Epithelial cell of esophagus (primary cell): ENCODE results near the gene MYO7B.
A peak's percentile ranks its signal among the peaks of the same experiment; 100 is the strongest.
"Not testable (repeated sequence)": the region's sequence is repeated elsewhere in the genome, so short reads cannot be mapped to it uniquely, and the experiment has no call there.

ENCODE experiments used
- DNase-seq: peaks from one replicate; pipeline ENCODE4 v3.0.0; 2010; ENCODE audit warnings: low read depth
- H3K4me3 ChIP-seq: 2 replicates; pipeline ENCODE4 v1.5.1; 2011; ENCODE audit warnings: mild to moderate bottlenecking, low read length, control low read depth
- TF ChIP-seq, protein P1 (sequence below): IDR thresholded peaks from 2 replicates; pipeline ENCODE4 v1.5.1; 2011; ENCODE audit warnings: low read depth, mild to moderate bottlenecking, low read length, control low read depth, inconsistent platforms; ENCODE audit not compliant: insufficient read depth; ENCODE audit errors: missing control alignments

Gene MYO7B

DNA sequence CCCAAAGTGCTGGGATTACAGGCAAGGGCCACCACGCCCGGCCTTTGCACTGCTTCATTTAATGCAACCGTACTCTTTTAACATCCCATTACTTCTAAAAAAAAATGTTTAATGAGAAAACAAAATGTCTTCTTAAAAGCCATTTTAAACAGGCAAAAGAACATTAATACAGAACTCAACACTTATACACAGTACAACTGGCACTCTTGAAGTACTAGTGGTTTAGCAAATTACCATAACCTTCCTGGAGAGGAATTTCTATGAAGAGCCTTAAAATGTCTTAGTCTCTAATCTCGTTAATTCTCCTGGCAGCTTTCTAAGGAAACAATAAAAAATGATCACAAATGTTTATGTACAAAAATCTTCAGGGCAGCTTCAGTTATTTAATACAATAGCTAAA is 15.1 kb upstream of the MYO7B start:
- no peak overlapping the region for H3K4me3 ChIP-seq
- TF ChIP-seq, protein P1, sequence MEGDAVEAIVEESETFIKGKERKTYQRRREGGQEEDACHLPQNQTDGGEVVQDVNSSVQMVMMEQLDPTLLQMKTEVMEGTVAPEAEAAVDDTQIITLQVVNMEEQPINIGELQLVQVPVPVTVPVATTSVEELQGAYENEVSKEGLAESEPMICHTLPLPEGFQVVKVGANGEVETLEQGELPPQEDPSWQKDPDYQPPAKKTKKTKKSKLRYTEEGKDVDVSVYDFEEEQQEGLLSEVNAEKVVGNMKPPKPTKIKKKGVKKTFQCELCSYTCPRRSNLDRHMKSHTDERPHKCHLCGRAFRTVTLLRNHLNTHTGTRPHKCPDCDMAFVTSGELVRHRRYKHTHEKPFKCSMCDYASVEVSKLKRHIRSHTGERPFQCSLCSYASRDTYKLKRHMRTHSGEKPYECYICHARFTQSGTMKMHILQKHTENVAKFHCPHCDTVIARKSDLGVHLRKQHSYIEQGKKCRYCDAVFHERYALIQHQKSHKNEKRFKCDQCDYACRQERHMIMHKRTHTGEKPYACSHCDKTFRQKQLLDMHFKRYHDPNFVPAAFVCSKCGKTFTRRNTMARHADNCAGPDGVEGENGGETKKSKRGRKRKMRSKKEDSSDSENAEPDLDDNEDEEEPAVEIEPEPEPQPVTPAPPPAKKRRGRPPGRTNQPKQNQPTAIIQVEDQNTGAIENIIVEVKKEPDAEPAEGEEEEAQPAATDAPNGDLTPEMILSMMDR, result no peak
- DNase-seq, result no peak

DNA sequence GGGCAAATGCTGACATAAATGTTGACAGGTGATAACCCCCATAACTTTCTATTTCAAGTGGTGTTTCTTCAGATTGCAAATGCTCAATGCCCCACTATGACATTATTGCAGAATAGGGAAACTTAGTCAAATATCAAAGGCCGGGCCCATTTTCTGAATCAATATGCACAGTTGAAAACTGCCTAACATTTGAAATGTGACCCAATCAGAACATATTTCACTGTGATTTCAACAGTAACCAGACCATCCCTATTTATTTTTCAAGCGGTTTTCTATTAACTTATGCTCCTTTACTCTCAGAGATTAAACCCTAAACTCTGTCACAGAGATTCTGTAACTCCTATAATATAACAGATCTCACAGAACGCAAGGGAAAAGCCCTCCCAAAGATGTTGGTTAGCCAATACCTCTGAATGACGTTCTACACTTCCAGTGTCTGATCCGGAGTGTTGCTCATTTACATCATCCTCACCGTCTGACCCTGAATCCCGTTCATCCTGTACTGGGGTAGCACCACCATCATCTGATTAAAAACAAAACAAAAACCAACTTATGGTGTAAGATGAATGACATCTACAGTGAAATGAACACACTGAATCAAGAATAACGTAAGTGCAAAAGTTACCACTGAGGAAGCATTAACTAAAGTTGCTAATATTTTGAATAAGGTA is 12.1 kb upstream of the MYO7B start:
- TF ChIP-seq, protein P1, result no peak
- no peak for DNase-seq
- H3K4me3 ChIP-seq, result no peak overlapping the region

DNA sequence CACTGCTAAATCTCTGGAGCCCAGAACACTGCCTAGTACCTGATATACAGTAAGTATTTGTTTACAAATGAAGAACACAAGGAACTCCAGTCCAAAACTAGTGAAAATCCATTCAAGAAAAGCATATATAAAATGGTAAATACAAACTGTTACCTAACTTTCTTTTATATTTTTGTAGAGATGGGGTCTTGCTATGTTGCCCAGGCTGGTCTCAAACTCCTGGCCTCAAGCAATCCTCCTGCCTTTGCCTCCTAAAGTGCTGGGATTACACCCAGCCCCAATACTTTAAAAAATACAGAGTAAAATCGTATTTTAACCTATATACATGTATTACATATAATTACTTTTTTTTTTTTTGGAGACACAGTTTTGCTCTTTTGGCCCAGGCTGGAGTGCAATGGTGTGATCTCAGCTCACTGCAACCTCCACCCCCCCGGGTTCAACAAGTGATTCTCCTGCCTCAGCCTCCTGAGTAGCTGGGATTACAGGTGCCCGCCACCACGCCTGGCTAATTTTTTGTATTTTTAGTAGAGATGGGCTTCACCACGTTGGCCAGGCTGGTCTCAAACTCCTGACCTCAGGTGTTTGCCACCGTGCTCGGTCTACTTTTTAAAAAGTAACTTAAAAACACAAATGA is 11.2 kb upstream of the MYO7B start:
- not testable (repeated sequence) for H3K4me3 ChIP-seq, DNase-seq

DNA sequence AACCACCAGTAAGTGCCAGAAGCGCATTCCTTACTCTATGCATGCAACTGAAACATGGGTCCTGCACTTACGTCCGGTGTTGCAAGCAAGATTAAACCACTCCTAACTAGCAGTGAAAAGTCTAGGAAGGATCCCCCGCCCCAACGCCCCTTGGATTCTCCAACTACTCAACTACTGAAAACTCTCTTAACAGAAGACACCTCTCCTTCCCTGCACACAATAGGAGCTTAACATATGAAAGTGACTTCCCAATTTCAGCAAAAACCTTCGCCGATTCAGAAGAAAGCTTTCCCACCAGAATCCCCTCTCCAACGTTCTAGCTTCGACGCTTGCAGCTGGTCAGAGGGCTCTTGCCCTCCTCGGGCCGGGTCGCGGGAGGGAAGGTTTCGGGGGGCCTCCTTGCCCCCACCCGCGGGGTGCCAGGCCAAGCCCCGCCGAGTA is 9.8 kb upstream of the MYO7B start:
- DNase-seq, result peak; percentile 48
- TF ChIP-seq, protein P1, result no peak
- peak overlapping the region; percentile 92 for H3K4me3 ChIP-seq

DNA sequence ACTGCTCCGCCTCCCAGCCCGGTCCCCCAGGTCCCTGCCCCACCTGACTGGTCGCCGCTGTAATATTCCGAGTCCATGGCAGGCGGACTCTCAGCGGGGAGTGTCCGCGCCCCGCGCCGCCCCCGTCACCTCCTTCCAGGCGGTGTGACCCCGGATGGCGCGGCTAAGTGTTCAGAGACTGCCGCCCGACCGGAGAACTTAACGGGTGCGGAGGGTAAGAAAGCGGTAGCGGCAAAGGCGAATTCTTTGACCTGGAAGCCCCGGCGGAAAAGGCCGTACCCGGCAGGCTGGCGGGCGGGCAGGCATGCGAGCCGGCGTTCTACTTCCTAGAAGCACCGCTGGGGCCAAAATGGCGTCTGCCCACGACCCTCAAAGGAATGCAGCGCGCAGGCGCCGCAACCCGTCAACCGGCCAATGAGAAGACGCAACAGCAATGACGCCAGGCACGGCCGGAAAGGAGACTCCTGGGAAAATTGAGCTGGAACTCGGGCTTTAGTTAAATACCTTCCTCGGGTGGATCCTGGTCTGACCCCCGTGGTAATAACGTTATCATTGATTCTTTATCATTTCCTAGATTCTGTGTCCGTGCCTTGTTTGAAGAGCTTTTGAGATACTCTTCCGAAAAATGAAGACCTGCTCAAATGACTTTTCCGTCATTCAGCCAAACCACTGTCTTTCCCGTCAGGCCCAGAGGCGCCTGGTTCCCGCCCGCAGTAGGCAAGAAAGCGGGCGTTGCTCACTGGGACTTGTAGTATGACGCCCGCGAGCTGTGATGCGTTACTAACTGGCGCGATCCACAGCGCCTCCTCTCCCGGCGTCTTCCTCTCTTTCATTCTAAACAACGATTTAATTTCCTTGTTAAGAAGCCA is 9.1 kb upstream of the MYO7B start, which contains the start of gene IWS1:
TSS of gene IWS1 (minus strand) at position 358 of the 869 bp plus-strand sequence. CDS start at position 77, 281 bp downstream.
- H3K4me3 ChIP-seq, result peak within 1 kb of the TSS; percentile 92
- TF ChIP-seq, protein P1, result peak; percentile 25
- peak; percentile 98 for DNase-seq

DNA sequence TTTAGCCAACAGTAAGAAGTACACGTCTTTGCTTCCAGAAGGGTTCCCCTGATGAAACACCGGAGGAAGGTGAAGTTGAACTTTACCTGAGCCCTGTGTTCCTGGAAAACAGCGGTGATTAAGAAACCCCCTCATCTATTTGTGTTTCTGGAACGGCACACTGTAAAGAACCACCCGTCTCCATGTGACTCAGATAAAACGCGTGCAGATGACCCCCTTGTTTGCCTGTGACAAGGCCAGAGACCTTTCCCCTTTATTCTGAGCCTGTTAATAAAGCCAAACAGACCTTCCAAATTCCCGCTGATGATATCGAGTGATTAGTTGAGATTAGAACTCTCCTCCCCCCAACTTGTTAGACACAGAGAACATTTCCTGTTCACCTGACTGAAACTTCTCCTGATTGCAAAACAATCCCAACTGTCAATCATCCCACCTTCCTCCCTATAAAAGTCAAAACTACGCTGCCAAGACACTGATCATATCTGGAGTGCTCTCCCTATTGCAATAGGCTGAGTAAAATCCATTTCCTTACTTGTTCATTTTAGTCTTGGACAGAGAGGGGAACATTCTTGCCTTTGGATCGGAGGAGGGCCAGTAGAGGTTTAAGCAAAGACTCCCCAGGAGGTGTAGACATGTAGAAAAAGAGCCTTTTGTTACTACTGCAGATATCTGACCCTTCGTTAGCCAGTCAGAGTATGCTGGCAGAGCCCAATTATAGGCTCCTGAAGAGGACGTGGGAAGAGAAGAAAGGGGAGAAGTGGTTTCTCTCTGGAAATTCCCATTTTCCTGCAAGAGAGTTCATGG is 8.3 kb upstream of the MYO7B start:
- TF ChIP-seq, protein P1, result peak; percentile 1
- peak; percentile 88 for DNase-seq
- H3K4me3 ChIP-seq, result peak overlapping the region; percentile 92
